K562 (cell line): ENCODE measurements around the gene ZBTB9. TPM values are rescaled to one million over a fixed set of nuclear protein-coding genes. Genes with fewer than 3 reads are reported as not detected.

Source experiments
- GTF2E2 ChIP-seq: fragments of 200-800 bp; sonication (Bioruptor generic); IDR thresholded peaks from 2 replicates; pipeline ENCODE4 v1.6.1; 2016; ENCODE audit warnings: missing genetic modification characterization, missing compliant biosample characterization
- SMARCA5 ChIP-seq: fragments of 450-650 bp; IDR thresholded peaks from 2 replicates; pipeline ENCODE4 v1.6.1; 2016
- SMARCC2 ChIP-seq: fragments of 450-650 bp; IDR thresholded peaks from 2 replicates; pipeline ENCODE4 v1.6.1; 2017; ENCODE audit warnings: antibody characterized with exemption, moderate library complexity, mild to moderate bottlenecking, low read depth
- TRIM24 ChIP-seq, 2 experiments: fragments of 450-650 bp; IDR thresholded peaks; 2 replicates each; pipeline ENCODE4 v1.6.1; 2016
- ZNF217 ChIP-seq: sonication (generic); formaldehyde crosslinking; IDR thresholded peaks from 2 replicates; pipeline ENCODE4 v1.8.0; 2022; ENCODE audit warnings: mild to moderate bottlenecking, missing genetic modification reagents
- polyA plus RNA-seq, 8 experiments: library from polyadenylated mRNA; depleted of rRNA in 4 of 8; stranded (reverse) in 5 of 8; unstranded in 3 of 8; fragments of >200 nt; fragmentation: Nextera tagmentation in 2 of 8; fragmentation: Illumina TruSeq in 1 of 8; extraction: Ambion mirVana in 2 of 8; extraction: Trizol in 1 of 8; gene quantifications; 2 replicates each; pipeline versions ENCODE4 v1.2.1 to v1.2.3, GENCODE V29; 2011 to 2014; ENCODE audit warnings: inconsistent platforms in 1 of 8, missing spikeins in 1 of 8
- total RNA-seq, 7 experiments: library from RNA; depleted of rRNA in 6 of 7; stranded (reverse); fragments of >200 nt in 6 of 7; fragmentation: Illumina TruSeq in 2 of 7; extraction: Trizol in 2 of 7; gene quantifications; 2 replicates each; pipeline versions ENCODE4 v1.2.1 to v1.2.3, GENCODE V29; 2011 to 2021; ENCODE audit warnings: low replicate concordance in 1 of 7
- TF ChIP-seq, protein P1 (sequence below): fragments of 250-450 bp; sonication (Bioruptor Pico); IDR thresholded peaks from 2 replicates; pipeline ENCODE4 v1.4.0; 2020
- TF ChIP-seq, protein P2 (sequence below): fragments of 450-650 bp; formaldehyde crosslinking; IDR thresholded peaks from 2 replicates; pipeline ENCODE4 v1.4.0; 2020; ENCODE audit warnings: mild to moderate bottlenecking, moderate library complexity
- TF ChIP-seq, protein P3 (sequence below): sonication (generic); formaldehyde crosslinking; IDR thresholded peaks from 2 replicates; pipeline ENCODE4 v1.8.1; 2023; ENCODE audit warnings: mild to moderate bottlenecking, missing genetic modification reagents
- TF ChIP-seq, protein P4 (sequence below): fragments of 450-650 bp; formaldehyde crosslinking; IDR thresholded peaks from 2 replicates; pipeline ENCODE4 v1.4.0; 2020; ENCODE audit warnings: mild to moderate bottlenecking, mixed read lengths

Gene ZBTB9
- total and polyA plus RNA-seq, 9 of the 15 experiments (the other 6 are each of a cell fraction or from before 2014, with no cell fraction given) = 1.9 to 19.5 (median 10.4) TPM

DNA sequence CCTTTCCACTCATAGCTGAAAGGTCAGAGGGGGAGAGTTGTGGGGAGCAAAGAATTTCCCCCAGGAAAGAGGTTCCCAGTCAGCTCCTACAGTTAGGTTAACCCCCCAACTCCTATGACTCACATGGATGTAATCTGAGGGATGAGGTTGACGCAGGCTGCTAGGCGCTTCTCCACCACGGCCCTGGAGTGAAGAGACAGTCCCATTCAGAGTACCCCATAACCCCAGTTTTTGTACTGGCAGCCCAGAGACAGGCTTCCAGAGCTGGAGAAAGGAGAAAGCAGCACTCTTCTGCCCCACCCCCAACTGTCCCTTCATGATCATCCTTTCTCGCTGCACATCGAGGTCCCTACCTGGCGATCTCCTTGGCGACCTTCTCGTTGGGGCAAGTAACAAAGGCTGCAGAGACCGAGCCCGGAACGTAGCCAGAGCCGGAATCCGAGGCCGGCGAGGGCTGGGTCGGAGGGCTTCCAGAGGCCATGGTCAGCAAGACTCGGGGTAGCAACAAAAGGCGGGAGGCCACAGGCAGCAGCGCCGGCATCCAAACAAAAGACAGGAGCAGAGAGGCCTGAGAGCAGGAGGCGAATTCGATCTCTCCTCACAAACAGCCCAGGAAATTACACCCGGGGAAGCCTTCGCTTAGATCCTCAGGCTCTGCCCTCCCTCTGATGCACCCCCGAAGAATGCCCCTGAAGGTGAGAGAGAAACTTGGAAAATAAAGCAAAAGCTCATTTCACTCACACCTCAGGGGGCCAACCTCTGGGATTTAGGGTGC lies 37.1 kb upstream of the ZBTB9 start (continued):
- TF ChIP-seq, protein P1, sequence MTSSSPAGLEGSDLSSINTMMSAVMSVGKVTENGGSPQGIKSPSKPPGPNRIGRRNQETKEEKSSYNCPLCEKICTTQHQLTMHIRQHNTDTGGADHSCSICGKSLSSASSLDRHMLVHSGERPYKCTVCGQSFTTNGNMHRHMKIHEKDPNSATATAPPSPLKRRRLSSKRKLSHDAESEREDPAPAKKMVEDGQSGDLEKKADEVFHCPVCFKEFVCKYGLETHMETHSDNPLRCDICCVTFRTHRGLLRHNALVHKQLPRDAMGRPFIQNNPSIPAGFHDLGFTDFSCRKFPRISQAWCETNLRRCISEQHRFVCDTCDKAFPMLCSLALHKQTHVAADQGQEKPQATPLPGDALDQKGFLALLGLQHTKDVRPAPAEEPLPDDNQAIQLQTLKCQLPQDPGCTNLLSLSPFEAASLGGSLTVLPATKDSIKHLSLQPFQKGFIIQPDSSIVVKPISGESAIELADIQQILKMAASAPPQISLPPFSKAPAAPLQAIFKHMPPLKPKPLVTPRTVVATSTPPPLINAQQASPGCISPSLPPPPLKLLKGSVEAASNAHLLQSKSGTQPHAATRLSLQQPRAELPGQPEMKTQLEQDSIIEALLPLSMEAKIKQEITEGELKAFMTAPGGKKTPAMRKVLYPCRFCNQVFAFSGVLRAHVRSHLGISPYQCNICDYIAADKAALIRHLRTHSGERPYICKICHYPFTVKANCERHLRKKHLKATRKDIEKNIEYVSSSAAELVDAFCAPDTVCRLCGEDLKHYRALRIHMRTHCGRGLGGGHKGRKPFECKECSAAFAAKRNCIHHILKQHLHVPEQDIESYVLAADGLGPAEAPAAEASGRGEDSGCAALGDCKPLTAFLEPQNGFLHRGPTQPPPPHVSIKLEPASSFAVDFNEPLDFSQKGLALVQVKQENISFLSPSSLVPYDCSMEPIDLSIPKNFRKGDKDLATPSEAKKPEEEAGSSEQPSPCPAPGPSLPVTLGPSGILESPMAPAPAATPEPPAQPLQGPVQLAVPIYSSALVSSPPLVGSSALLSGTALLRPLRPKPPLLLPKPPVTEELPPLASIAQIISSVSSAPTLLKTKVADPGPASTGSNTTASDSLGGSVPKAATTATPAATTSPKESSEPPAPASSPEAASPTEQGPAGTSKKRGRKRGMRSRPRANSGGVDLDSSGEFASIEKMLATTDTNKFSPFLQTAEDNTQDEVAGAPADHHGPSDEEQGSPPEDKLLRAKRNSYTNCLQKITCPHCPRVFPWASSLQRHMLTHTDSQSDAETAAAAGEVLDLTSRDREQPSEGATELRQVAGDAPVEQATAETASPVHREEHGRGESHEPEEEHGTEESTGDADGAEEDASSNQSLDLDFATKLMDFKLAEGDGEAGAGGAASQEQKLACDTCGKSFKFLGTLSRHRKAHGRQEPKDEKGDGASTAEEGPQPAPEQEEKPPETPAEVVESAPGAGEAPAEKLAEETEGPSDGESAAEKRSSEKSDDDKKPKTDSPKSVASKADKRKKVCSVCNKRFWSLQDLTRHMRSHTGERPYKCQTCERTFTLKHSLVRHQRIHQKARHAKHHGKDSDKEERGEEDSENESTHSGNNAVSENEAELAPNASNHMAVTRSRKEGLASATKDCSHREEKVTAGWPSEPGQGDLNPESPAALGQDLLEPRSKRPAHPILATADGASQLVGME (CRISPR knock-in tag) = no peak
- TF ChIP-seq, protein P2, sequence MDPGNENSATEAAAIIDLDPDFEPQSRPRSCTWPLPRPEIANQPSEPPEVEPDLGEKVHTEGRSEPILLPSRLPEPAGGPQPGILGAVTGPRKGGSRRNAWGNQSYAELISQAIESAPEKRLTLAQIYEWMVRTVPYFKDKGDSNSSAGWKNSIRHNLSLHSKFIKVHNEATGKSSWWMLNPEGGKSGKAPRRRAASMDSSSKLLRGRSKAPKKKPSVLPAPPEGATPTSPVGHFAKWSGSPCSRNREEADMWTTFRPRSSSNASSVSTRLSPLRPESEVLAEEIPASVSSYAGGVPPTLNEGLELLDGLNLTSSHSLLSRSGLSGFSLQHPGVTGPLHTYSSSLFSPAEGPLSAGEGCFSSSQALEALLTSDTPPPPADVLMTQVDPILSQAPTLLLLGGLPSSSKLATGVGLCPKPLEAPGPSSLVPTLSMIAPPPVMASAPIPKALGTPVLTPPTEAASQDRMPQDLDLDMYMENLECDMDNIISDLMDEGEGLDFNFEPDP (CRISPR knock-in tag) = no peak
- TF ChIP-seq, protein P3, sequence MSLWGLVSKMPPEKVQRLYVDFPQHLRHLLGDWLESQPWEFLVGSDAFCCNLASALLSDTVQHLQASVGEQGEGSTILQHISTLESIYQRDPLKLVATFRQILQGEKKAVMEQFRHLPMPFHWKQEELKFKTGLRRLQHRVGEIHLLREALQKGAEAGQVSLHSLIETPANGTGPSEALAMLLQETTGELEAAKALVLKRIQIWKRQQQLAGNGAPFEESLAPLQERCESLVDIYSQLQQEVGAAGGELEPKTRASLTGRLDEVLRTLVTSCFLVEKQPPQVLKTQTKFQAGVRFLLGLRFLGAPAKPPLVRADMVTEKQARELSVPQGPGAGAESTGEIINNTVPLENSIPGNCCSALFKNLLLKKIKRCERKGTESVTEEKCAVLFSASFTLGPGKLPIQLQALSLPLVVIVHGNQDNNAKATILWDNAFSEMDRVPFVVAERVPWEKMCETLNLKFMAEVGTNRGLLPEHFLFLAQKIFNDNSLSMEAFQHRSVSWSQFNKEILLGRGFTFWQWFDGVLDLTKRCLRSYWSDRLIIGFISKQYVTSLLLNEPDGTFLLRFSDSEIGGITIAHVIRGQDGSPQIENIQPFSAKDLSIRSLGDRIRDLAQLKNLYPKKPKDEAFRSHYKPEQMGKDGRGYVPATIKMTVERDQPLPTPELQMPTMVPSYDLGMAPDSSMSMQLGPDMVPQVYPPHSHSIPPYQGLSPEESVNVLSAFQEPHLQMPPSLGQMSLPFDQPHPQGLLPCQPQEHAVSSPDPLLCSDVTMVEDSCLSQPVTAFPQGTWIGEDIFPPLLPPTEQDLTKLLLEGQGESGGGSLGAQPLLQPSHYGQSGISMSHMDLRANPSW = no peak
- TF ChIP-seq ZNF217 (CRISPR knock-in tag) (no peak), GTF2E2 (tag) (no peak), SMARCA5 (peak; percentile 51), TRIM24 (IDR thresholded peaks at IDR 0.05) (no peak), SMARCC2 (no peak)
- TF ChIP-seq, protein P4, sequence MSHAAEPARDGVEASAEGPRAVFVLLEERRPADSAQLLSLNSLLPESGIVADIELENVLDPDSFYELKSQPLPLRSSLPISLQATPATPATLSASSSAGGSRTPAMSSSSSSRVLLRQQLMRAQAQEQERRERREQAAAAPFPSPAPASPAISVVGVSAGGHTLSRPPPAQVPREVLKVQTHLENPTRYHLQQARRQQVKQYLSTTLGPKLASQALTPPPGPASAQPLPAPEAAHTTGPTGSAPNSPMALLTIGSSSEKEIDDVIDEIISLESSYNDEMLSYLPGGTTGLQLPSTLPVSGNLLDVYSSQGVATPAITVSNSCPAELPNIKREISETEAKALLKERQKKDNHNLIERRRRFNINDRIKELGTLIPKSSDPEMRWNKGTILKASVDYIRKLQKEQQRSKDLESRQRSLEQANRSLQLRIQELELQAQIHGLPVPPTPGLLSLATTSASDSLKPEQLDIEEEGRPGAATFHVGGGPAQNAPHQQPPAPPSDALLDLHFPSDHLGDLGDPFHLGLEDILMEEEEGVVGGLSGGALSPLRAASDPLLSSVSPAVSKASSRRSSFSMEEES (CRISPR knock-in tag) = no peak
